Stimulated activated naive CD8-positive, alpha-beta T cell treated with anti-CD3 and anti-CD28 coated beads, Interleukin-15, Interleukin-2, amounts not matched to agents 100 ng/mL and 50 ng/mL, for 24 hours (primary cell): ENCODE results near the gene GNB1L.

Experiments used
- H3K27ac Mint-ChIP-seq: one replicate; pipeline ENCODE4 v1.8.0; 2021; ENCODE audit warnings: mild to moderate bottlenecking, mixed read lengths
- H3K27me3 Mint-ChIP-seq: one replicate; pipeline ENCODE4 v1.8.0; 2021; ENCODE audit warnings: mixed read lengths
- H3K36me3 Mint-ChIP-seq: one replicate; pipeline ENCODE4 v1.8.0; 2021; ENCODE audit warnings: low read depth, mixed read lengths
- H3K4me1 Mint-ChIP-seq: one replicate; pipeline ENCODE4 v1.8.0; 2021; ENCODE audit warnings: low read depth, mixed read lengths
- H3K4me3 Mint-ChIP-seq: one replicate; pipeline ENCODE4 v1.8.0; 2021; ENCODE audit warnings: mild to moderate bottlenecking, mixed read lengths
- H3K9me3 Mint-ChIP-seq: one replicate; pipeline ENCODE4 v1.8.0; 2021; ENCODE audit warnings: mixed read lengths

GNB1L gene

GRCh38 chr22:19811811-19812771, 42.6 kb downstream of the GNB1L start:
- H3K4me3 Mint-ChIP-seq: no peak overlapping the region
- no peak overlapping the region for H3K27ac Mint-ChIP-seq
- no peaks in the 10 kb centered on the region for H3K9me3 Mint-ChIP-seq
- H3K4me1 Mint-ChIP-seq: peaks cover 10% of the 10 kb centered on the region
- peaks cover 3% of the 10 kb centered on the region for H3K36me3 Mint-ChIP-seq
- no peaks in the 10 kb centered on the region for H3K27me3 Mint-ChIP-seq

DNA sequence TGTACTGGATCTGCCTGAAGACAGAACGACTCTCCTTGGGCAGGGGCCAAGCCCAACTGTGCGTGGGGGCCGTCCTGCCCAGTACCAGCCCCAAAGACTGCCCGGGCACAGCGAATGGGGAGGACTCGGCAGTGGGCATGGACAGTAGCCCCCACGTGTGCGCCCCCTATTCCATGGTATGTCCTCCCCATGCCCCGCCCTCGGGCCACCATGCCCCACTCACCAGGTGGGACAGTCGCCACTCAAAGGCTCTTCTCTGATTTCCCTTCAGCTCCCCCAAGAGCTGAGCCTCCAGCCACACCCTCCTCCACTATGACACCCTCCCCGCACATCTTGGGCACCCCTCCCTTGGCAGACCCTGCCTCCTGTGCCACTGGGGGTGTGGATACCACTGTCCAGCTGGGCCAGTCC, 43.5 kb downstream of the GNB1L start:
- Mint-ChIP-seq H3K4me3 (no peak overlapping the region), H3K27ac (no peak overlapping the region), H3K36me3 (peaks cover 3% of the 10 kb centered on the region), H3K9me3 (no peaks in the 10 kb centered on the region), H3K27me3 (no peaks in the 10 kb centered on the region), H3K4me1 (peaks cover 10% of the 10 kb centered on the region)

GRCh38 chr22:19810381-19811201, 44.1 kb downstream of the GNB1L start:
- Mint-ChIP-seq H3K27ac (no peak overlapping the region), H3K36me3 (peaks cover 3% of the 10 kb centered on the region), H3K27me3 (no peaks in the 10 kb centered on the region), H3K9me3 (no peaks in the 10 kb centered on the region), H3K4me3 (no peak overlapping the region), H3K4me1 (peaks cover 10% of the 10 kb centered on the region)

- H3K9me3 Mint-ChIP-seq: no peaks in the 10 kb centered on the region
Observed at GRCh38 chr22:19809741-19810140, 44.9 kb downstream of the GNB1L start.

GRCh38 chr22:19808873-19809478, 45.7 kb downstream of the GNB1L start:
- peaks cover 3% of the 10 kb centered on the region for H3K36me3 Mint-ChIP-seq
- H3K9me3 Mint-ChIP-seq: no peaks in the 10 kb centered on the region
- H3K4me3 Mint-ChIP-seq: no peak overlapping the region
- no peaks in the 10 kb centered on the region for H3K27me3 Mint-ChIP-seq
- H3K27ac Mint-ChIP-seq: no peak overlapping the region
- H3K4me1 Mint-ChIP-seq: peaks cover 10% of the 10 kb centered on the region

More at GRCh38 chr22:19809741-19810140, 44.9 kb downstream of the GNB1L start:
- Mint-ChIP-seq H3K27me3 (no peaks in the 10 kb centered on the region), H3K36me3 (peaks cover 3% of the 10 kb centered on the region), H3K27ac (no peak overlapping the region), H3K4me1 (peaks cover 10% of the 10 kb centered on the region), H3K4me3 (no peak overlapping the region)

DNA sequence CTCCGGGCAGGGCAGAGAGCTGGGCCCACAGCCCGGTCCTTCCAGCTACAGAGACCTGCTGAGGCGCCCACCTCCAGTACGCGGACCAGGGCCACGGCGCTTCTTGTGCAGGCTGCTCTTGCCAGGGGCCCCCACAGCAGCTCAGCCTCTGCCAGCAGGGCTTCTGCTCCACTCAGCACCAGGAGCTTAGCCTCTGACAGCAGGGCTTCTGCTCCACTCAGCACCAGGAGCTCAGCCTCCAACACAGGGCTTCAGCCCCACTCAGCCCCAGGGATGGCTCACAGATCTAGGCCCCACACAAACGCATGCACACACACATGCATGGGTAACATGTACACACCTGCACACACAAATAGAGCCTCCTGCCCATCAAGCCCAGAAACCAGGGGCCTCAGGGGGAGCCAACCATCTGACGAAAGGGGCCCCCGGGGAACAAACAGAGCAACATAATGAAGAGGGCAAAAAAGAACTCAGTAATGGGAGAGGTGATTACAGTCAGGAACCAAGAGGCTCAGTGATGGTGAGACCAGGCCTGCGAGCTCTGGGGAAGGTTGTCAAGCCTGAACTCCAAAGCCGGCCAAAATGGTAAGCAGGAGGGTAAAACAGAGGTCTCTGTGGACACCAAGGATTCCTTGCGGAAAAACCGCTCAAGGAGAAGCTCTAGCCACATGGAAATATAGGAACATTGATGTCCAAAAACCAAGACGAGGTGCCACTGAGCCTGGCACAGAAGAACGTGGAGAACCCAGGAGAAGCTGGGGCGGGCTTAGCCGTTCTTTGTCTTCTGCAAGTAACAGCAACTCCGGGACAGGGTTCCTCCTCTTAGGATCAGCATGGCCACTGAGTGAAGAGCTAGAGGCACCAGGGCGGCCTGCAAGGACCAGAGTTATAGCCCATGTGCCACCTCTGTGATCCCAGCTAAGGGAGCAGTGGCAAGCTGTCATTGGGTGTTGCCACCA, 46.5 kb downstream of the GNB1L start:
- Mint-ChIP-seq H3K27ac (no peak overlapping the region), H3K4me1 (peaks cover 10% of the 10 kb centered on the region), H3K4me3 (no peak overlapping the region), H3K9me3 (no peaks in the 10 kb centered on the region), H3K36me3 (peaks cover 3% of the 10 kb centered on the region), H3K27me3 (no peaks in the 10 kb centered on the region)

- peaks cover 3% of the 10 kb centered on the region for H3K36me3 Mint-ChIP-seq
- no peak overlapping the region for H3K4me3 Mint-ChIP-seq
- H3K27ac Mint-ChIP-seq: no peak overlapping the region
- H3K9me3 Mint-ChIP-seq: no peaks in the 10 kb centered on the region
- H3K27me3 Mint-ChIP-seq: no peaks in the 10 kb centered on the region
- H3K4me1 Mint-ChIP-seq: peaks cover 10% of the 10 kb centered on the region
Observed at GRCh38 chr22:19807161-19807913, 47.3 kb downstream of the GNB1L start.

GRCh38 chr22:19806213-19807160, 48.2 kb downstream of the GNB1L start:
- H3K4me3 Mint-ChIP-seq: no peak overlapping the region
- peaks cover 10% of the 10 kb centered on the region for H3K36me3 Mint-ChIP-seq
- H3K27me3 Mint-ChIP-seq: no peaks in the 10 kb centered on the region
- H3K27ac Mint-ChIP-seq: no peak overlapping the region
- no peaks in the 10 kb centered on the region for H3K9me3 Mint-ChIP-seq
- H3K4me1 Mint-ChIP-seq: peaks cover 10% of the 10 kb centered on the region

- Mint-ChIP-seq H3K9me3 (no peaks in the 10 kb centered on the region), H3K4me3 (no peak overlapping the region), H3K27me3 (no peaks in the 10 kb centered on the region), H3K4me1 (peaks cover 4% of the 10 kb centered on the region), H3K36me3 (peaks cover 6% of the 10 kb centered on the region), H3K27ac (no peak overlapping the region)
Observed at GRCh38 chr22:19805821-19806212, 48.9 kb downstream of the GNB1L start.

DNA sequence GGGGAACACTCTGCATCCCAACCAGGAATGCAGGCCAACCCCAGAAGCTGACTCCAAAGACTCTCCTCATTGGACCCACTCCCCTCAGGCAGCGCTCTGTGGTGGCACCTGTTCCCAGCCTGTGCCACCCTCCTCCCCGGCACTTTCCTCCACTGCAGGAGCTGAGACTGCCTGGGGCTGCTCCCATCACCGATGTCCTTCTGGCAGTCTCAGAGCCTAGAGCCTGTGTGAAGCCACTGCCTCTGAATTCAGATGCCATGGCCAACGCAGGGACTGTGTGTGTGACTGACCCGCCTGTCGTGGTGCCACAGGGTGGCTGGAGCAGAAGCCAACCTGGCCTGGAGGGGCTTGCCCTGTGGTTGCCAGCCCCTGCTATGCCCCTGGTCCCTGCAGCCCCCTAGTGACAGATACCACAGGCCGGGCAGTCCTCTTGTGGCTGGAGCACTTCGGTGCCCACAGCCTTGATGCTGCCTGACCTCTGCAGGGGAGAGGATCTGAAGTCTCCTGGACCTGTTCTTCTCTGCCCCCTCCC, 50.9 kb downstream of the GNB1L start:
- Mint-ChIP-seq H3K9me3 (no peaks in the 10 kb centered on the region), H3K36me3 (peaks cover 10% of the 10 kb centered on the region), H3K4me1 (no peaks in the 10 kb centered on the region), H3K27ac (no peak overlapping the region), H3K4me3 (no peak overlapping the region), H3K27me3 (no peaks in the 10 kb centered on the region)

DNA sequence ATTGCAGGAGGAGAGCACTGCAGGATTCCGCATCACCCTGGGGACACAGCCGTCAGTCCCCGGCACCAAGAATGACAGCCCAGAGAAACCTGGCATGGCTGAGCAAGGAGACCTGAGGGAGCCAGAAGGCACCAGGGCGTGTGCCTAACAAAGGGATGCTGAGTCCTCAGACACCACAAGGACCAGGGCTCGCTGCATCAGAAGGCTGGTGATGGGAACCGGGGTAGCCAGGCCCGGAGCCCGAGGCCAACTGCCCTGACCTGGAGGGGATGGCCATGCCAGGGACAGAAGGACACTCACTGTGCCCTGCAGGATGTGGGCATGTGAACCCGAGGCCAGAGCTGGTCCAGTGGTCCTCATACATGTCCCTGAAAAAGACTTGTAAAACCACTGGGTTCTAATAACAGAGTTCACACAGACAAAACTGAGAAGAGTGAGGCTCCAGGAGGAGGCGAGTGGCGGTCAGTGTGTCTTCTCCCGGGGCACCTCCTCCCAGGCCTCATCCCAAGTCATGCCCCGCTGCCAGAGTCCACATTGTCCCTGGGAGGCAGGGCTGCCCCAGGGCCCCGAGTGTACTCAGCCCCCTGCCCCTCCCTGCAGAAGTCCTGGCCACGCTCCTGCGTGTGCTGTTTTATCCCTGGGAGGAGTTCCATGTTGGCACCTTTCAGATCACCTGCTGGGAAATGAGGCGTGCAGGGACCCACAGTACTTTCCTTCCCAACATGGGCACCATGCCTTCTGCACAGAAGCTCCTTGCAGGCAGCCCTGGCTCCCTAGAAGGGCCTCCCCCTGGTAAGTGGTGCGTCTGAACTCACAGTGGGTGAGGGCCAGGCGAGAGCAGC, 51.6 kb downstream of the GNB1L start:
- Mint-ChIP-seq H3K9me3 (no peaks in the 10 kb centered on the region), H3K27ac (no peak overlapping the region), H3K27me3 (no peaks in the 10 kb centered on the region), H3K36me3 (peaks cover 10% of the 10 kb centered on the region), H3K4me3 (no peak overlapping the region), H3K4me1 (no peaks in the 10 kb centered on the region)
